ENCODE measurements around the gene WDR1.
A peak's percentile ranks its signal among the peaks of the same experiment; 100 is the strongest.

WDR1 gene

DNA sequence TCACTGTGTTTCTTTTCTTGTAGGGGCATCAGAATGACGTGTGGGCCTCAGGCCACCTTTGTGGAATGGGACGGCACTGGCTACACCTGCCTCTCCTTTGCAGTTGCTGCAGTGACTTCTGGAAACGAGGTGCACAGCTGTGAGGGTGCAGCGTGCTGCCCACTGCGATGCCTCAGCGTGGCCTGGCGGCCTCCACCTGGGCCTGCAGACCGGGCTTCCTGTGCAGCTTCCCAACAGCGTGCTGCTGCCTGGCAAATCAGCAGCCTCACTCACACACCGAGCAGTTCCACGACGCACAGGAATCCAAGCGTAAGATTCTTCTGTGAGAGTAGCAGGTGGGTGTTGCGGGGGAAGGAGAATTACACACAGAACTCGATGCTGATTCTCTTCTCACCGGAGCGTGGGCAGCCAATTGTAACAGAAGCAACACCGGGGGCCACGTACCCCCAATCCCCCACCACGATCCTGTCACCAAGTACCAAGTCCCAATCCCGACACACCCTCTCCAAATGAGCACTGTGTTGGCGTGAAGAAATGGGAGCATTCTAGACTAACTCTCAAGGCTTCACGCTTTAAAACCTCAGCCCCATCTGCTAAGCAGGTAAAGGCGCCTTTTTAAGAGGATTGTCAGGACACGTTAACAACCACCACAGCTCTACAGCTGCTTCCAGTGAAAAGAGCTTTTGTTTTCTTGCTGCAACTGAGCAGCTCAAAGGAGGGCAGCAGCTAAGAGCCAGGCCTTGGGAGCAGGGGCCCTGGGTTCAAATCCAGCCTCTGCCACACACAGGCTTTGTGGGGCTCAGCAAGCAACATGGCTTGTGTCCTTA is 16.9 kb downstream of the WDR1 start:
- TF ChIP-seq, protein P1, sequence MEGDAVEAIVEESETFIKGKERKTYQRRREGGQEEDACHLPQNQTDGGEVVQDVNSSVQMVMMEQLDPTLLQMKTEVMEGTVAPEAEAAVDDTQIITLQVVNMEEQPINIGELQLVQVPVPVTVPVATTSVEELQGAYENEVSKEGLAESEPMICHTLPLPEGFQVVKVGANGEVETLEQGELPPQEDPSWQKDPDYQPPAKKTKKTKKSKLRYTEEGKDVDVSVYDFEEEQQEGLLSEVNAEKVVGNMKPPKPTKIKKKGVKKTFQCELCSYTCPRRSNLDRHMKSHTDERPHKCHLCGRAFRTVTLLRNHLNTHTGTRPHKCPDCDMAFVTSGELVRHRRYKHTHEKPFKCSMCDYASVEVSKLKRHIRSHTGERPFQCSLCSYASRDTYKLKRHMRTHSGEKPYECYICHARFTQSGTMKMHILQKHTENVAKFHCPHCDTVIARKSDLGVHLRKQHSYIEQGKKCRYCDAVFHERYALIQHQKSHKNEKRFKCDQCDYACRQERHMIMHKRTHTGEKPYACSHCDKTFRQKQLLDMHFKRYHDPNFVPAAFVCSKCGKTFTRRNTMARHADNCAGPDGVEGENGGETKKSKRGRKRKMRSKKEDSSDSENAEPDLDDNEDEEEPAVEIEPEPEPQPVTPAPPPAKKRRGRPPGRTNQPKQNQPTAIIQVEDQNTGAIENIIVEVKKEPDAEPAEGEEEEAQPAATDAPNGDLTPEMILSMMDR (conservative IDR thresholded peaks at IDR 0.05; ENCODE audit: control insufficient read depth, insufficient read depth, low read depth, low read length): no peak
- no peak overlapping the region for H3K4me3 ChIP-seq (ENCODE audit: control insufficient read depth, low read depth, low read length)
- DNase-seq (ENCODE audit: low read depth): no peak

DNA sequence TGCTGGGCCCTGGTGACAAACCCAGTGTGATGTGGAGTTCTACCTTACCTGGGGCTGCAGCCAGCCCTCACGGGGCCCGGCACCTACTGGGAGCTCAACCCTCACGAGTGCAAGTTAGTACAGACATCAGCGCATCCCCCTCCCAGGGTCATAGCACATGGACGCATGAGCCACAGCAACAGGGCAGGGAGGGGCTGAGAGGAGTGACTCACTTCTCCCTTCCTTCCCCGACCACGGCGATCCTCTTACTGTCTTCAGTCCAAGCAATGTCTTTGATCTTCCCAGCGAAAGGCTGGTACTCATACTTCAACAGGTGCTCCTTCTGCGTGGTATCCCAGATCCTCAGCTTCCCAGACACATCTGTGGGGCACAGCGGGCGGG is 17.8 kb downstream of the WDR1 start:
- H3K4me3 ChIP-seq (ENCODE audit: control insufficient read depth, low read depth, low read length): no peak overlapping the region
- TF ChIP-seq, protein P1 (conservative IDR thresholded peaks at IDR 0.05; ENCODE audit: control insufficient read depth, insufficient read depth, low read depth, low read length): no peak
- DNase-seq (ENCODE audit: low read depth): peak; percentile 87

DNA sequence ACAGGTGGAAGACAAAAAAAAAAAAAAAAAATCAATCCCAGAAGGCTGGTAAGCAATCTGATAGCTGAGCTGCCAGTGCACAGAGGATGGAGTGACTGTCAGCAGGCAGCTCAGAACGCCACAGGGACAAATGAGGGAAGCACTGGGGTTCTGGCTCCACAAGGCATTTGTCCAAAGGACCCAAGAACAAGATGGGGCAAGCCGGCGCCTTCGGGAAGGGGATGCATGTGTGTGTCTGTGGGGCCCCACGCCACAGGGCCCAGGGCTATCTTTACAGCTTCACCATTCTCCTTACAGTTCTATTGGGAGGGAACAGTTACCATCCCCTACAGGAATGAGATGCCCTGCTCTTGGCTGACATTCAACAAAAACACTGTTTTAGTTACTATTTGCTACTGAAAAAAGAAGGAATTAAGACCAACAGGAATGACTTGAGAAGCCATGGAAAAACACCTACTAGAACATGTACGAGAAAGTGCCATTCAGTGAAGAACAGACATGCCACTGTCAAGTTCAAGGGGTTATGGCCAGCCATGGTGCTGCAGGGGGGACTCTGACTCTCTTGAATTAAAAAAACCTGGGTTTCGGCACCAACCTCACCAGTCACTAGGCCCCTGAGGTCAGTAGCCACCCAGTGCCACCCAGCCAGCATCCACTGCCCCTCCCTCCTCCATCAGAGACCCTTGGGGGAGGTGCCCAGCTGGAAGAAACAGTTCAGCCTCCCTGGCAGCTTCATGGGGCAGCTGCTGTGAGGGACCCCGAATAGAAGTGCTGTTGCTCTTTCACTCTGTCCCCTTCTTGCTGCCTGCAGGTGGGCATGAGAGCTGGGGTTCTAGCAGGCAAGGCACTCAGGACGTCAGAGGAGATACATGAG is 18.5 kb downstream of the WDR1 start:
- no peak overlapping the region for H3K4me3 ChIP-seq (ENCODE audit: control insufficient read depth, low read depth, low read length)
- DNase-seq (ENCODE audit: low read depth): no peak
- TF ChIP-seq, protein P1 (conservative IDR thresholded peaks at IDR 0.05; ENCODE audit: control insufficient read depth, insufficient read depth, low read depth, low read length): no peak

DNA sequence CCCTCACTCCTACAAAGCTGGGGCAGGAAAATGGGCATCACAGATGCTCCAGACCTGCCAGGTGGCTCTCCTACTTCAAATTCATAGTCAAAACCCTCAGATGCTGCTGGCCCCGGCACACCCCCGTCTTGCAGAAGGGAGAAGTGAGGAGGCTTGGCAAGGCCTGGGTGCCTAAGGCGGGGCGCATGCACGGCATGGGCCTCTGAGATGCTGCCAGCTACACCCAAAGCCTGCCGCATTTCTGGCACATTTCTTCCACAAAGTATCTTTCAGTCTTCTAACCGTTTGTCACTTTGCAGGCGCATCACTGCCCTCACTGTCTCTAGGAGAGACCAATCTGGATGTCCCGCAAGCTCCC is 19.6 kb downstream of the WDR1 start:
- TF ChIP-seq, protein P1 (conservative IDR thresholded peaks at IDR 0.05; ENCODE audit: control insufficient read depth, insufficient read depth, low read depth, low read length): no peak
- no peak overlapping the region for H3K4me3 ChIP-seq (ENCODE audit: control insufficient read depth, low read depth, low read length)
- no peak for DNase-seq (ENCODE audit: low read depth)

DNA sequence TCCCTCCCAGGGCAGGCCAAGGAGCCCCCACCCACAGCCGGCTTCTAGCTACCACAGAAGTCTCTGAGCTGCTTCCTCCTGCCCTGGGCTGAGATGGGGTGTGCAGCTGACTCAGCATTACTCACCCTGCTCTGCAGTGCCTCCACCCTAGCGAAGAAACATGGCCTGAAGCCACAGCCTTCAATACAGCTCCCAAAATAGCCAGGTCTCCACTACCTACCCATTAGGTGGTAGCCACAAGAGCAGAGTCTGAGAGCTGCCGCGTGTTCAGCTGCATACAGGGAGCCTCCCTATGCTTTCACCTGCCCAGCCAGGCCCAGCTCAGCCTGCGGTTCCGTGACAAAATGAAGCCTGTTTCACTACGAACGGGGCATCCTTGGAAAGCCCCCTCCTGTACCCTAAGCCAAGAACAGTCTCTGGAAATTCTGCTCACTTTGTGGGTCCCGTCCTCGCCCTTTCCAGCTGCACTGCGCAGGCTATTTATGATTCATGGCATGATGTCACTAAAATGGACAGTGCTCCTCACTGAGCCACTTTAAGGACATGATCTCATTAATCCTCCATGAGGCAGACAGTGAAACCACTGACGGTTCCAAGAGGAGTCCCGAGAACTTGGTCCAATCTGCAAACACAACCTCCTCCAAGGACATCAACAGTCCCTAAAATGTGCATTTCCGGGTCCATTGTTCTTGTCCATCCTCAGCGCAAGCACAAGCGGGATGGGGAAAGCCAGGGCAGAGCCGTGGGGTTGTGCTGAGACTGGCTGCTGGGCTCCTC is 20.2 kb downstream of the WDR1 start:
- peak overlapping the region; percentile 11 for H3K4me3 ChIP-seq (ENCODE audit: control insufficient read depth, low read depth, low read length)
- peak; percentile 94 for DNase-seq (ENCODE audit: low read depth)
- TF ChIP-seq, protein P1 (conservative IDR thresholded peaks at IDR 0.05; ENCODE audit: control insufficient read depth, insufficient read depth, low read depth, low read length): no peak

DNA sequence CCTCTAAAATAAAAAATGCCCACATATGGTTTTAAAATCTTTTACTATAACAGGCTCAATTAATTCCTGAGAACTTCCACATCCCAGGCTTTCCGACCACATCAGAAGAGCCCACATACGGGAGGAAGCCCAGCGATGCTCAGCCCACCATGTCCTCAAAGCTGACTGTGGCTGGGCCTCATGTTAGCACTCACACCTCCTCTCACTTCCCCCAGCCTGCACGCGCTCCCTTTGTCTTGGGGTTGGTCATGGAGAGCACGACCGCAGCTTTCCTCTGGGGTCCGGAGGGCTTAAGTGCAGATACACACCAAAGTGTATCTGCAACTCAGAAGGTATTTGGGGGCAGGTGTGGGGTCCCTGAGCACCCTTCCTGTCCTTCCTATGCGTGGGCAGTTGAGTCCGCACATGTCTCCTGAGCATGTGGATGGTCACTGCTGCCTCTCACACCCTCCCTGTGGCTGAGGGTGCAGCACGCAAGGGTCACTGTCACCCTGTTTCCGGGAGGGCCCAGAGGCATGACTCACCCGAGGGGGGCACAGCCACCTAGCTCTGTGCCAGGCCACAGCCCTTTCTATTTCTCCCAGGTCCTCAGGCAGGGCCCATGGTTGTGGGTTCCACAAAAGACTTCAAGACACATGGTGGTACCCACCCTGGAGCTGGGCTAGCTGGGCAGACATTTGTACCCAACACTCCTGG is 21.2 kb downstream of the WDR1 start:
- H3K4me3 ChIP-seq (ENCODE audit: control insufficient read depth, low read depth, low read length): no peak overlapping the region
- no peak for DNase-seq (ENCODE audit: low read depth)
- TF ChIP-seq, protein P1 (conservative IDR thresholded peaks at IDR 0.05; ENCODE audit: control insufficient read depth, insufficient read depth, low read depth, low read length): no peak
